Right kidney (tissue), 1 donor: Measurements from ENCODE around the gene NT5DC3.
"Not testable (repeated sequence)": the region's sequence is repeated elsewhere in the genome, so short reads cannot be mapped to it uniquely, and the experiment has no call there.

ENCODE experiments used
- DNase-seq: peaks from one replicate; pipeline ENCODE4 v3.0.0-alpha.2; 2016

NT5DC3 gene

DNA sequence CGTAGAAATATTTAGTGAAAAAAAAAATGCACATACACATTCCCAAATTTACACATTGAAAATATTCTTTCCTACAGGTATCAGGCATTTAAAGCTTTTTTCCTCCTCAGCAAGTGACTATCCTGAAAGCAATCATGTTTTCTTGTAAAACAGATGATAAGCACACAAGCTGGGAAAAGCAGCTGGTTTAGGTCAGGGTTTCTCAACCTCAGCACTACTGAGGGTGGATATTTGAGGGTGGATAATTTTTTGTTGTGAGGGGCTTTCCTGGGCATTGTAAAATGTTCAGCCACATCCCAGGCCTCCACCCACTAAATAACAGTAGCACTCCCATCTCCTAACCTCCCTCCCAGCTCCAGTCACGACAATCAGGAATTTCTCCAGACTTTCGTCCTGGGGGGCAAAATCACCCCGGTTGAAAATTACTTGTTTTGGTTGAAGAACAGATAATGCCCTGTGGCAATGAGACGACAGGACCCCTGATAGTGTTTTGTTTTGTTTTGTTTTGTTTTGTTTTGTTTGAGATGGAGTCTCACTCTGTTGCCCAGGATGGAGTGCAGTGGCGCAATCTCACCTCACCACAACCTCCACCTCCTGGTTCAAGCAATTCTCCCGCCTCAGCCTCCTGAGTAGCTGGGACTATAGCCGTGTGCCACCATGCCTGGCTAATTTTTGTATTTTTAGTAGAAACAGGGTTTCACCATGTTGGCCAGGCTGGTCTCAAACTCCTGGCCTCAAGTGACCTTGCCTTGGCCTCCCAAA lies 15.0 kb upstream of the NT5DC3 start:
- DNase-seq = no peak

DNA sequence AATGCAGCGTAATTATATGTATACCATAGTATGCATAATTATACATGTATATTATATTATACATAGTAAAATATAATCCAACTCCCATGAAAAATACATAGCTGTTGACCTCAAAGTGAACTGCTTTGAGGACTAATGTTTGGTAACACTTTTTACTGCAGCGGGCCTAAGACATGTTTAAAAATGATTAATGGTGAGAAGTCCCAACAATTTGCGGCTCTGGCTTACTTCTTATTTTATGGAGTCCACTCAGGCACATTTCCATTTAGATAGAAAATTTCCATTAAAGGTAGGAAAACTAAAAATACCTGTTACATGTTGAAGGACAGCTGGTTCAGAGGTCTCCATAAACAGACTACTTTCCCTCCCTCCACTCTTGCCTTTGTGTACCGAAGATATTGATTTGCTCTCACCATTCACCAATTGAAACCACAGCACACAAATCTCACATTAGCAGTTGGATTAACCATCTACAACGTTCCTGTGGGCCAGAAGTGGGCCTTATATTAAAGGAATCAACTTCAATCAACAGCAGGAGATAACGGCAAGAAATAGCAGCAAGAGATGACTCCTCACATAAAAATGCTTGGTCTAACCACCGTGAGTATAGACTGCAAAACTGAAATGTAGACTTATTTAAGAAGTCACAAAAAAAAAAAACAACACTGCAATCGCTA lies 14.1 kb upstream of the NT5DC3 start:
- DNase-seq = no peak

DNA sequence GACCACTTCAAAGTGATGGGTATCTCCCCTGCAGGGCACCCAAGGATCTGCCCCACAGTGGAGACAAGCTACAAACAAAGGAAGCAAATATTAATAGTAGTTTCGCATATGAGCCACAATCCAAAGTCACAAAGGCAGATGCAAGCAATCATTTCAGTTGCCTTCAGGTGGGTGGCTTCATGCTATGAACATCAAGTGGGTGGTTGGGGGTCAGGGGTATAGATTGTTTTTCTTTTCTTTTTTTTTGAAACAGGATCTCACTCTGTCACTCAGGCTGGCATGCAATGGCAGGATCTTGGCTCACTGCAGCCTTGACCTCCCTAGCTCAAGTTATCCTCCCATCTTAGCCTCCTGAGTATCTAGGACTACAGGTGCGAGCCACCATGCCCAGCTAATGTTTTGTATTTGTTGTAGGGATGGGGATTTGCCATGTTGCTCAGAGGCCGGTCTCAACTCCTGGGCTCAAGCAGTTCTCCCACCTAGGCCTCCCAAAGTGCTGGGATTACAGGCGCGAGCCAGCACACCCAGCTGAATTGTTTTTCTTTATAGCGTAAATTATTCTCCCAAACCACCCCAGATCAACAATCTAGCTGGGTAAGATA lies 13.4 kb upstream of the NT5DC3 start:
- DNase-seq = no peak

DNA sequence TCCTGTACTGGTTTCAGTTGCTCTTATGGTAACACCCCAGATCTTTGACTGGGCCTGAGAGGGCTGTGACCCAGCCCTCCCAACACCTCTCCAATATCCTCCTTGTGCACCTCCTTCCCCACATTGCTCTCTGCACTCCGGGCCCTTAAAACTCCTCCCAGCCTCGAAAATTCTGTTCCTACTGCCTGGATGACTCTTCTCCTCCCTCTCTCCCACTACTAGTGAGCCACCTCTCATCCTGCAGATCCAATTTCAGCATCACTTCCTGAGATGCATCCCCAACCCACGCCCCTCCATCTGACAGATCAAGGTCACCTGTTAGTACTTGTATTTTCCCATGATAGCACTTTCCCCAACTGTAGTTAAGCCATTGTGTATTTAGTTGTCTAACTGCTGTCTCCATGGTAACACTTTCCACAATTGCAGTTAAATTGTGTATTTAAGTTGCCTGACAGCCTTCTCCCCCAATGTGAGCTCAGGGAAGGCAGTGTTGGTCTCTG lies 11.5 kb upstream of the NT5DC3 start:
- no peak for DNase-seq

DNA sequence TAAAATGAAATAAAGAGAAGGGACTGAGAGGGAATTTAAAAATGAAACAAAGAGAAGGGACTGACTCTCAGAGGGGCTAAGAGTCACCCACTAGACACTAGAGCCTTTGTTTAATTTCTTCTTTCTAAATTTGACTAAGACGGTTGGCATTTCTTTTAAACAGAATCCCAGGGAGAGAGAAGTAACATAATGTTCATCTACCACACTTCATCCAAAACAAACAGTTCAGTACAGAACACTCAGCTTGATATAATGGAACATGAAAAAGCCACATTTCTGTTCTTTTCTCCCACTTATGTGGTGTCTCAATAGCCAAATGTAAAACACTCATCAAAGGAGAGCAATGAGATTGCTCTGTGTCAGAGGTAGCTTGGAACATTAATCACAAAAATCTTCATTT lies 10.1 kb upstream of the NT5DC3 start:
- DNase-seq = no peak

DNA sequence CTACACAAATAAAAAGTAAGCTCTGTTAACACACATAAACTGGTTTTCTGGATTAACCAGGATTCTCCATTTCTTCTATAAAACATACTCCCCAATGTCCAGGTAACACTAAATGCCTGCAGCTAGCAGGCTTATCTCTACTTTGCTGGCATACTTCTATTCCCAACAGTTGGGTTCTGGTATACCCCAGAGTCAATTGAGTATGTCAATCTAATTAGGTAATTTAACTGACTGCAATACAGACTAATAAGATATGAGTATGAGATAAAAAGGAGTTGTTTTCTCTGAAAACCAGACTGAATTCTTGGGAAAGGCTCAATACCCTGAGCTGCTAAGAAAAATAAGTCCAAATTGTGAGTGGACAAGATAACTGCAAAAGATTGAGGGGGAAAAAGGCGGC lies 9.4 kb upstream of the NT5DC3 start:
- no peak for DNase-seq

DNA sequence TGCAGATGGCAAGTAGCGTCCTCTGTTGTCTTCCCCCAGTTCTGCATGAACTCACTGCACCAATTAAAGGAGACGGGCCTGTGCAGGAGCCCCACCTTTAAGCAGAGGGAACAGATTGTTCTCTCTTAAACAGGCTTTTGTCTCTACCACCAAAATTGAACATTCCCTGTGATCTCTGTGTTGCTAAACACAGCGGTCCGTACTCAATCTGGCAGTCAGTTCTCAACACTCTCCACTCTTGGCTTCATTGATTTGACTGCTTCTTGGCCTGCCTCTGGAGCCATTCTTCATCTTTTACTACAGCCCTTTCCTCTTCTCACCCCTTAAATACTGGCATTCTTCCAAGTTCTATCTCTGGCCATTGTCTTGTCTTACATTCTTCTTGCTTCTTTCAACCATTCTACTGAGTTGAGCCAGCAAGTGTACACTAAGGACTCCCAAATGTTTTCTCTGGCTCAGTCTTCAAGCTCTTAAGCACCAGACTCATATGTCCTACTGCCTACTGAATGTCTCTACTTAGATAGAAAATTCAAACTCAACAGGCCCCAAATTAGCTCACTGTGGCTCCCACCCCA lies 8.0 kb upstream of the NT5DC3 start:
- no peak for DNase-seq

DNA sequence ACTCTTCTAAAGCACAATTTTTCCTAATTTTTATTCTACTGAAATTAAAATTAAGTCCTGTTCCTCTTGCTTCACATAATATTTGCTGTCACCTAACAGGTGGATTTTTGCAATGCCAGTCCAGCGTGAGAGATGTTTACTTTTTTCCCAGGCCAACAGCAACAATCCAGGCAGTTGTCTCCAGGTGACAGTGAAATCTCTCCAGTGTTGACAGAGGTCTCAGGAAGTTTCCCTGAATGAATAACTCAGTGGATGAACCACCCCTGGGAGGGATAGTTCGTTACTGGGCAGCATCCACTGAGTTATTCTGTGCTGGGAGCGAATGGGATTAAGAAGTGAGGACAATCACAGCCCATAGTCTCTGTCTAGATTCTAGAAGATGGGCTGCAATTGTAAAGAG lies 7.1 kb upstream of the NT5DC3 start:
- no peak for DNase-seq

DNA sequence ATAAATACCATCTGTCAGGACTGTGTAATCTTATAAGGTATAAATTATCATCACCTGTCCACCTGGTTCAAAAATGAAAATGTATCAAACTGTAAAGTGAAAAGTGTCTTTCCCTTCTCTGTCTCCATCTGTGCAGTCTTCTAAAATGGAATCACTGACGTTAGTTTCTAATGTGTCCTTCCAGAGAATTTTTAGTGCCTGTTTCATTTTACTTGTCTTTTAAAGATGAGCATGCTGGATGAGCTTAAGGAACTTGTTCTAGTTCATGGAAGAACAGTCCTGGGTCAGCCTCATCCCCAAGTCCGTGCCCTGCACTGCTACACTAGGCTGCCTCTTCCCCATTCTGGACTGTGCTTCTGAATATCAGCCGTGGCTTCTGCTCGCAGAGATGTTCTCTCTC lies 5.4 kb upstream of the NT5DC3 start:
- DNase-seq = no peak

DNA sequence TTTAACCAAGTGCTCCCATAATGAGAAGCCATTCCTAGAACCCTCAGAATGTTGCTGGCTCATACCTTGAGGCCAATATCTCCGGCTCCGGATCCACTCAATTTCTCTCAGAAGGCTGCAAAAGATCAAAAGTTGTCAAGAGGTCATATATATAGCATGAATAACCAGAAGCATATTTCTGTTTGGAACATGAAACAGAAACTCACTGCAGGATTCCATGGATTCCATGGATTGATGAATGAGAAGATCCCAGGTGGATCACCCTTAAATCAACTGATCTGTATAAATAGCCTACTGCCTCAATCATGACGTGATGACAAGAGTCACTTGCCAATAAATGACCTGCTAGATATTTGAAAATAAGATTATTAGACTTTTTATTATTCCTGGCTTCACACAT lies 3.3 kb upstream of the NT5DC3 start:
- no peak for DNase-seq

DNA sequence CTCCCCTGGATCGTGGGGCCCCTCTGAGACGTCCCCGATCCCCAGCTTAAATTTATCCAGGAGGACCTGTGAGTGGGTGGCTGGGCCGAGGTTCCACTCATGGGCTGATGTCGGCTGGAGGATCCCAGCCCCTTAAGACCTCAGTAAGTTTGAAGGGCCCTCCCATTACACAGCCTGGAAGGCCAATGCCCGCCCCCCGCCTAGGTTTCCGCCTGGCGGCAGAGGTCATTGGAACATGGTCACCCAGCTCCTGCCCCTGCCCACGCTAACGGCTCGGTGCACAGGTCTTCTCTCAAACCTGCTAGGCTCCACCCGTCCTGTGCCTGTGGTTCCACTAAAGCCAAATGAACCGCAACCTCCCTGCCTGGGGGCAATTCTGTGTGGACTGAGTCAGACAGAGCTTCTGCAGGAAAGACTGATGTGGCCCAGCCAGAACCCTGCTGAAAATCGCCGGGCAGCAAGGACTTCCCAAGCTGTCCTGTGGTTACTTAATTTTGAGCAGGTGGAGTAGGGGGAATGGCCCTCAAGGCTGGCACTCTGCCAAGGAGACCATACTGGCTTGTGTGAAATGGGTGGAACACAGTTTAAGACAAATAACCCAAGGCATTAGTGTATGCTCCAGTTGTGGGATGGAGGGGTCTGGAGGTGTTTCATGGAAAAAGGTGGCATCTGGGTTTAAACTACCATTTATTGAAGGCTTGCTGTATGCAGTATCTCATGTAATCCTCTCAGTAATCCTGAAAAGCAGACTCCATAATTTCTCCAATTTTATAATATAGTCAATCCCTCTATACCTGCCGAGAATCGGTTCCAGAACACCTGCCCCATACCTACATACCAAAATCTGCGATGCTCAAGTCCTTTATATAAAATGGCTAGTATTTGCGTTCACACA lies 903 bp upstream of the NT5DC3 start:
- DNase-seq = peak; percentile 75

DNA sequence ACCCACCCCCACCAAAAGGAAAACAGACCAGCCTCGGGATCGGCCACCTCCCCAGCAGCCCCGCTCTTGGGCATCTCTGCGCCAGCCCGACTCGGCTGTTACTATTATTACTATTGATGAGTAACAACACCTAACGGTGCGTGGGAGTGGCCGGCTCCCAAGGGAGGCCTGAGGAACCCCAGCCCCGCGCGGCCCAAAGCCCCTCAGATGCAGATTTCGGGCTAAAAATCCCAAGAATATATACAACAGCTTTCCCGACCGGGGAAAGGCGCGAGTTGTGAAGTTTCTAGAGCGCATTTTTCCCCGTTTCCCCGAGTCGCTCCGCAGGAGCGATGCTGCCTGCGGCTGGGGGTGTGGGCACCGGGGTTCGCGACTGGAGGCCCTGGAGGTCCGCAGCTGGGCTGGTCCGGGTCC lies 565 bp downstream of the NT5DC3 start:
- DNase-seq = no peak

DNA sequence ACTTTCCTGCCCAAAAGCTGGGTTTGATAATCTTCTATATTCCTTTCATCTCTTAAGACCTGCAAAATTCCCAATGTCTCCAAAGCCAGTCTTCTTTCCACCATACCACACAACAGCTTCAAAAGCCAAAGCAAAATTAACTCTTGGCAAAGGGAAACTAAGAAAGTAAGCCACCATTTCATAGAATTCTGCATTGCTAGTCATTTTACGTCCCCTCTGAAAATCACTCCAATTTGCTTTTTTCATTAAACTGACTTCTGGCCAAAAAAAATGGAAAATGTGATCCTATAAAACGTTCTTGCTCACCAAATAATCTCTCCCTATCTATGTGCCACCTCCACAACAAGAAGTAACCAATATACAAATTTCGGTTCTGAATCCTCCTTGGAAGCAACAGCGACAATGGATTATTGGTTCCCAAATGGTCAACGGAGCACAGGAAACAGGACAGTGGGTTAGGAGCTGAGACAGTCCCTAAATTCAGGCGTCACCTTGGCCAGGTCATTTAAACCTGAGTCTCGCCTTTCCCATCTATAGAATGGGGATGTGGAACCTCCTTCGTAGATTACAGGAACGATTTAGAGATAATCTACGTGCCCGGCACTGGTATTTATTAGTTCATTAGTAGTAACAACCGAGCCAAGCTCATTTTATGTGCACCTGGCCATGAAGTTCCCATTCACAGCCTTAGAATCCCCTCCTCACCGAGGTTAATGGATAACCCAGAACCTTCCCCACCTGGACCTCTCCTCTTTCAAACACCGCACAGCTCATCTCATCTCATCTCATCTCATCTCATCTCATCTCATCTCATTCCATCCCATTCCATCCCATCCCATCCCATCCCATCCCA lies 1.2 kb downstream of the NT5DC3 start:
- no peak for DNase-seq

DNA sequence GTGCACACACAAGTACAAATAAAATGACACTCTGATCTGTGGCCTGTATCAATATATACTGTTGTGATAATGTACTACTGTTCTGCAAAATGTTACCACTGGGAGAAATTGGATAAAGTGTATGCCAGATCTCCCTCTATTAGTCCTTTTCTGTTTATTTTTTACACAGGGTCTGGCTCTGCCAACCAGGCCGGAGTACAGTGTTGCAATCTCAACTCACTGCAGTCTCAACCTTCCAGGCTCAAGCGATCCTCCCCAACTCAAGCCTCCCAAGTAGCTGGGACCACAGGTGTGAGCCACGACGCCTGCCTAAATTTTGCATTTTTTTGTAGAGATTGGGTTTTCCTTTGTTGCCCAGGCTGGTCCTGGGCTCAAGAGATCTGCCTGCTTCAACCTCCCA lies 1.9 kb downstream of the NT5DC3 start:
- DNase-seq = no peak

DNA sequence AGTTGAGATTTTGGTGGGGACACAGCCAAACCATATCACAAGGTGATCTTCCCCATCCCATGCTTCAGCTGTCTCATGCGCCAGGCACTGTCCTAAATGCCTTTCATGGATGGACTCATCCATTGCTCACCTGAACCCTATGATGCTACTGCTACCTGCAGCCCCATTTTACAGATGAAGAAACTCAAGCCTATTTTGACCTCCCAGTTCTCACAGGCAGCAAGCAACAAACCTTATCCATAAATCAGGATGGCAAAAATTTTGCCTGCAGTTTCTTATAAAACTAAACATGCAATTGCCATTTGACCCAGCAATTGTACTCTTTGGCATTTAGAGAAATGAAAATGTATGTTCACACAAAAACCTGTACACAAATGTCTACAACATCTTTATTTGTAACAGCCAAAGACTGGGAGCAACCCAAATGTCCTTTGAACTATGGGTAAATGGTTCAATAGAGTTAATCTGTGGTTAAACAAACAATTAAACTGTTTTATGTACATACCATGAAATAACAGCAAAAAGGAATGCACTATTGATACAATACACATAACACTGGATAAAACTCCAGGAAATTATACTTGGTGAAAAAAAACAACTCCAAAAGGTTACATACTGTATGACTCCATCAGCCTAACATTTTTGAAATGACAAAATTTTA lies 2.6 kb downstream of the NT5DC3 start:
- no peak for DNase-seq

DNA sequence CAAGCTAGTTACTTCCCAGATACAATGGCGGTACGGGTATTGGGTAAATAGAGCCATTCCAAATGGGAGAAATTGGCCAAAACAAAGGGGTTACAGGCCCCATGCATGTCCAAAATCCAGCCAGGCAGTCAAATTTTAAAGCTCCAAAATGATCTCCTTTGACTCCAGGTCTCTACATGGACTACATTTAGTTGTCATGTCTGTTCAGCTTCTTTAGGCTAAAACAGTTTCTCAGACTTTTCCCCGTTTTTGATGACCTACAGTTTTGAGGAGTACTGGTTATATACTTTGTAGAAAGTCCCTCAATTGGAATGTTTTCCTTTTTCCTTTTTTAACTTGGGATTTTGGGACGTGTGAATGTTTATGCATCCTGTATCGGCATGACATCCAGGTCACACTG lies 4.7 kb downstream of the NT5DC3 start:
- no peak for DNase-seq

DNA sequence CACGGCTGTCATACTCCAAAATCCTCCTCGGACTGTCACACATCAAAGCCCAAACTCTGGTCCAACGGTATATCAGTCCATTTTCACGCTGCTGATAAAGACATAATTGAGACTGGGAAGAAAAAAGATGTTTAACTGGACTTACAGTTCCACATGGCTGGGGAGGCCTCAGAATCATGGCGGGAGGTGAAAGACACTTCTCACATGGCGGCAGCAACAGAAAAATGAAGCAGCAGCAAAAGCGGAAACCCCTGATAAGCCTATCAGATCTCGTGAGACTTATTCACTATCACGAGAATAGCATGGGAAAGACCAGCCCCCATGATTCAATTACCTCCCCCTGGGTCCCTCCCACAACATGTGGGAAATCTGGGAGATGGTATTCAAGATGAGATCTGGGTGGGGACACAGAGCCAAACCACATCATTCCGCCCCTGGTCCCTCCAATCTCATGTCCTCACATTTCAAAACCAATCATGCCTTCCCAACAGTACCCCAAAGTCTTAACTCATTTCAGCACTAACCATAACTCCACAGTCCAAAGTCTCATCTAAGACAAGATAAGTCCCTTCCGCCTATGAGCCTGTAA lies 5.2 kb downstream of the NT5DC3 start:
- DNase-seq = not testable (repeated sequence)

DNA sequence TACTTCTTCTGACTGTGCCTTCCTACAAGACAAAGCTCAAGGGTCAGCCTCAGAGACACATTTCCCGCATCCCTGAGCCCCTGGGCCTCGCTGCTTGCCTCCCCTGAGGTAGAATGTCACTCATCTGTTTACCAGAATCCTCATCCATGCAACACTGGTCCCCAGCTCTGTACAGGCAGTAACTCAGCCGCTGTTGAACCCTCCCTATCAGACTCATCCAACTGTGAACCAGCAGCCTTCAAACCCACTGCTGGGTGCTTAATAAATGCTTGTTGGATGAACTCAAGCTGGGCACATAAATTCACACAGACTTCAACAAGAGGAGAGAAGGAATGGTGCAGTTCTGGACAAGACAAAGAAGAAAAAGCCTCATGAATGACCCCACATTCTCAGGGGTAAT lies 6.1 kb downstream of the NT5DC3 start:
- DNase-seq = no peak

DNA sequence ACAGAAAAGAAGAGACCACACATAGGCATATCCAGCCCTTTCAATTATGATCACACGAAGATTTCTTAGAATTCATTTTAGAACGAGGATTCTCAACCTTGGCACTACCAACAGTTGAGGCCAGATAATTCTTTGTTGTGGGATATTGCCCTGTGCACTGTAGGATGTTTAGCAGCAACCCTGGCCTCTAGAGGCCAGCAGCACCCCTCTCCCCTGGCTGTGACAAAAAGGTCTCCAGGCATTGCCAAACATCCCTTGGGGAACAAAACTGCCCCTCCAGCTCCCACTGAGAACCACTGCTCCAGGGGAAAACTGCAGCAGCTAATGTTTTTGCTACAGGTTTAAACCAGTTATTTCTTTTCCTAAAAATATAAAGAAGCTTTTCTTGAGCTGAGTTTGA lies 7.1 kb downstream of the NT5DC3 start:
- no peak for DNase-seq

DNA sequence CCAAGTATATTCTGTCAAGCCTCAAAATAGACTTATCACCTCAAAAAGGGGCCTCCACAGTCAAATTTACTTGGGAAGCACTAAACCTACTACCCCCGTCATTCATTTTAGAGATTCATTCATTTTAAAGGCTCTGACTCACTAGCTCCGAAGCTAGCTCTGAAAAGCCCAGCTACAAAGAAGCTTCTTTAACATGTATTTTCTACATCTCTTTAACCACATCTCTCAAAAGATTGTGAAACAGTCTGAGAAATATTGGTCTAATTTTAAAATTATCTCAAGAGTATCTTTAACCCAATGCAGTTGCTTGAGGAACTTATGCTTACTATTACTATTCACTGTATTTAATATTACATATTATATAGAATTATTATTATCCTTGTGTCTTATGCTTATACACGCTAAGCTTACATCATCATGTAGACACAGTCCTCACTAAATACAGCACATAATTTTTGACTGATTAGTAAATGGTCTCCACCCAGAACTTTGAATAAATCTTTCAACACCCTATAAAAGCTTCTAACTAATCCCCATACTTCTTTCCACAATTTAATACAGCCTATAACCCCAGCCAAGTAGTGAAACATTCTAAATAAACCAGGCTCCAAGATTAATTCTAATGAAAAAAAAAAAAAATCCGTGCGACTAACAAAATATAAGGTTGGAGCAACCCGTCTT lies 7.8 kb downstream of the NT5DC3 start:
- no peak for DNase-seq
